H1 (cell line): Measurements from ENCODE around the gene TAF1B. TPM values are rescaled to one million over a fixed set of nuclear protein-coding genes. Genes with fewer than 3 reads are reported as not detected.

ENCODE experiments used
- CTCF ChIA-PET: fragments of 300-600 bp; sonication (Branson Sonifier 250); formaldehyde crosslinking; loops from one replicate; lab custom pipeline; 2021; ENCODE audit not compliant: partially characterized antibody; lab: Charles Lee
- POLR2A ChIA-PET: fragments of 300-600 bp; sonication (Branson Sonifier 250); formaldehyde crosslinking; loops from one replicate; lab custom pipeline; 2021; ENCODE audit warnings: inconsistent platforms; ENCODE audit not compliant: partially characterized antibody; lab: Charles Lee
- DNase-seq, 2 experiments: peaks; one replicate each; pipeline versions ENCODE4 v3.0.0 to v3.0.0-alpha.2; 2010 to 2022; ENCODE audit warnings: low spot score in 2 of 2, low read depth in 1 of 2, mixed read lengths in 1 of 2
- FAIRE-seq: peaks from 2 replicates; lab custom pipeline; 2011; peaks lifted over from hg19 to GRCh38; lab: Jason Lieb, UNC
- H2AFZ ChIP-seq: 2 replicates; pipeline ENCODE4 v1.8.1; 2012; ENCODE audit warnings: low read length, inconsistent platforms
- H2AK5ac ChIP-seq: 2 replicates; pipeline ENCODE4 v1.6.1; 2013; ENCODE audit warnings: low read depth, low read length
- H2BK120ac ChIP-seq: replicated peaks from 2 replicates; pipeline ENCODE3; 2013; ENCODE audit warnings: low read depth, low read length, inconsistent platforms
- H2BK12ac ChIP-seq: 2 replicates; pipeline ENCODE4 v1.6.1; 2013; ENCODE audit warnings: low read depth, low read length
- H2BK15ac ChIP-seq: 2 replicates; pipeline ENCODE4 v1.6.1; 2013; ENCODE audit warnings: low read length
- H2BK20ac ChIP-seq: 2 replicates; pipeline ENCODE4 v1.6.1; 2013; ENCODE audit warnings: low read length
- H2BK5ac ChIP-seq: 2 replicates; pipeline ENCODE4 v1.6.1; 2013; ENCODE audit warnings: low read depth, low read length
- H3K14ac ChIP-seq: 2 replicates; pipeline ENCODE4 v1.6.1; 2013; ENCODE audit warnings: inconsistent platforms; ENCODE audit not compliant: insufficient read length
- H3K18ac ChIP-seq: 2 replicates; pipeline ENCODE4 v1.6.1; 2013; ENCODE audit warnings: low read length; ENCODE audit errors: extremely low read depth
- H3K23ac ChIP-seq: 2 replicates; pipeline ENCODE4 v1.6.1; 2013; ENCODE audit warnings: inconsistent platforms; ENCODE audit not compliant: insufficient read length
- H3K23me2 ChIP-seq: 2 replicates; pipeline ENCODE4 v1.6.1; 2013; ENCODE audit warnings: low read depth, low read length
- H3K27ac ChIP-seq: 2 replicates; pipeline ENCODE4 v1.6.1; 2011; ENCODE audit warnings: low read depth, low read length, inconsistent platforms
- H3K27me3 ChIP-seq, 4 experiments: replicated peaks in 1 of 4; 1 replicate in 1 of 4; 2 replicates in 3 of 4; pipeline versions ENCODE4 v1.6.1 to v1.8.1; 2011 to 2013; ENCODE audit warnings: low read length in 3 of 4, mild to moderate bottlenecking in 3 of 4, inconsistent platforms in 2 of 4, mixed read lengths in 2 of 4, moderate library complexity in 1 of 4; ENCODE audit not compliant: control insufficient read depth in 3 of 4, insufficient read depth in 3 of 4; ENCODE audit errors: extremely low read depth in 1 of 4
- H3K36me3 ChIP-seq, 4 experiments: 2 replicates each; pipeline versions ENCODE4 v1.6.1 to v1.8.1; 2011 to 2013; ENCODE audit warnings: mild to moderate bottlenecking in 4 of 4, low read length in 3 of 4, moderate library complexity in 2 of 4, control low read depth in 1 of 4, inconsistent platforms in 1 of 4; ENCODE audit not compliant: insufficient read depth in 4 of 4, control insufficient read depth in 2 of 4
- H3K4ac ChIP-seq: replicated peaks from 2 replicates; pipeline ENCODE3; 2013; ENCODE audit warnings: low read length, low read depth, mixed read lengths, inconsistent platforms; ENCODE audit not compliant: insufficient read length
- H3K4me1 ChIP-seq, 4 experiments: replicated peaks in 1 of 4; 1 replicate in 1 of 4; 2 replicates in 3 of 4; pipeline versions ENCODE4 v1.6.1 to v1.8.1; 2011 to 2013; ENCODE audit warnings: low read length in 3 of 4, inconsistent platforms in 2 of 4, mixed read lengths in 1 of 4; ENCODE audit not compliant: insufficient read depth in 4 of 4, control insufficient read depth in 3 of 4
- H3K4me2 ChIP-seq, 2 experiments: 2 replicates each; pipeline versions ENCODE4 v1.6.1 to v1.8.1; 2011 to 2013; ENCODE audit warnings: low read depth in 2 of 2, low read length in 2 of 2, control low read depth in 1 of 2, inconsistent platforms in 1 of 2, mild to moderate bottlenecking in 1 of 2; ENCODE audit not compliant: insufficient read depth in 1 of 2
- H3K4me3 ChIP-seq, 4 experiments: fragments of 200-600, 300-600 bp in 1 of 4; sonication (generic), shearing (Covaris generic), sonication (Bioruptor Twin) in 1 of 4; 2 replicates each; pipeline versions ENCODE4 v1.5.1 to v1.8.1; 2011 to 2016; ENCODE audit warnings: low read length in 4 of 4, low read depth in 3 of 4, control low read depth in 2 of 4, inconsistent platforms in 2 of 4, mild to moderate bottlenecking in 2 of 4, mixed read lengths in 1 of 4, moderate library complexity in 1 of 4; ENCODE audit not compliant: insufficient read depth in 2 of 4; ENCODE audit errors: extremely low read depth in 1 of 4
- H3K56ac ChIP-seq: replicated peaks from 2 replicates; pipeline ENCODE3; 2013; ENCODE audit warnings: low read depth, mild to moderate bottlenecking, mixed read lengths, low read length, inconsistent platforms; ENCODE audit not compliant: insufficient read length
- H3K79me1 ChIP-seq: 2 replicates; pipeline ENCODE4 v1.6.1; 2013; ENCODE audit warnings: low read depth, low read length, control low read depth
- H3K79me2 ChIP-seq, 2 experiments: 2 replicates each; pipeline versions ENCODE4 v1.6.1 to v1.8.1; 2012 to 2013; ENCODE audit warnings: low read length in 2 of 2, mild to moderate bottlenecking in 2 of 2, inconsistent platforms in 1 of 2; ENCODE audit not compliant: insufficient read depth in 2 of 2, control insufficient read depth in 1 of 2
- H3K9ac ChIP-seq, 4 experiments: replicated peaks in 1 of 4; 1 replicate in 1 of 4; 2 replicates in 3 of 4; pipeline versions ENCODE4 v1.6.1 to v1.8.1; 2011 to 2013; ENCODE audit warnings: low read depth in 3 of 4, low read length in 3 of 4, control low read depth in 2 of 4, mild to moderate bottlenecking in 2 of 4, moderate library complexity in 2 of 4, inconsistent platforms in 1 of 4; ENCODE audit errors: extremely low read depth in 1 of 4
- H3K9me3 ChIP-seq, 2 experiments: 2 replicates each; pipeline versions ENCODE4 v1.6.1 to v1.8.1; 2012 to 2013; ENCODE audit warnings: mild to moderate bottlenecking in 2 of 2, moderate library complexity in 2 of 2, control low read depth in 1 of 2, inconsistent platforms in 1 of 2, low read depth in 1 of 2, low read length in 1 of 2, mixed read lengths in 1 of 2; ENCODE audit not compliant: insufficient read depth in 2 of 2
- H4K20me1 ChIP-seq, 2 experiments: replicated peaks in 1 of 2; 2 replicates each; pipeline versions ENCODE3 to v1.8.1; 2011 to 2013; ENCODE audit warnings: inconsistent platforms in 2 of 2, low read length in 2 of 2, mild to moderate bottlenecking in 1 of 2; ENCODE audit not compliant: insufficient read depth in 2 of 2, control insufficient read depth in 1 of 2
- H4K5ac ChIP-seq: 2 replicates; pipeline ENCODE4 v1.6.1; 2013; ENCODE audit warnings: low read length, low read depth, mixed read lengths, inconsistent platforms; ENCODE audit not compliant: insufficient read length
- H4K8ac ChIP-seq: 2 replicates; pipeline ENCODE4 v1.8.0; 2013; ENCODE audit warnings: mild to moderate bottlenecking, moderate library complexity, low read length, inconsistent platforms; ENCODE audit not compliant: insufficient read depth; ENCODE audit errors: extremely low read depth
- H4K91ac ChIP-seq: replicated peaks from 2 replicates; pipeline ENCODE3; 2013; ENCODE audit warnings: low read length, mixed read lengths, inconsistent platforms; ENCODE audit not compliant: insufficient read length
- BRCA1 ChIP-seq: IDR thresholded peaks from 2 replicates; pipeline ENCODE4 v1.6.1; 2012; ENCODE audit warnings: low read depth, low read length, improper control_type of control experiment
- CEBPB ChIP-seq: IDR thresholded peaks from 2 replicates; pipeline ENCODE4 v1.6.1; 2012; ENCODE audit warnings: low read depth, low read length
- EP300 ChIP-seq, 2 experiments: IDR thresholded peaks; 1 replicate in 1 of 2; 2 replicates in 1 of 2; pipeline ENCODE4 v1.6.1; 2011 to 2012; ENCODE audit warnings: low read depth in 2 of 2, low read length in 2 of 2, mild to moderate bottlenecking in 2 of 2, borderline replicate concordance in 1 of 2, inconsistent platforms in 1 of 2, moderate library complexity in 1 of 2
- HDAC2 ChIP-seq, 2 experiments: fragments of 300-600 bp in 1 of 2; sonication (generic) in 1 of 2; IDR thresholded peaks; 2 replicates each; pipeline ENCODE4 v1.6.1; 2011 to 2012; ENCODE audit warnings: low read depth in 2 of 2, low read length in 2 of 2, mild to moderate bottlenecking in 2 of 2, moderate library complexity in 2 of 2, borderline replicate concordance in 1 of 2, inconsistent platforms in 1 of 2
- SP1 ChIP-seq: IDR thresholded peaks from 2 replicates; pipeline ENCODE4 v1.6.1; 2011; ENCODE audit warnings: low read depth, low read length
- WGBS, 2 experiments: shearing (Covaris generic) in 1 of 2; methylation state at CpG; one replicate each; pipeline versions ENCODE4 v1.1.6 to v1.1.7; 2013 to 2015; ENCODE audit warnings: low lambda C conversion rate in 2 of 2, mixed read lengths in 2 of 2, inconsistent platforms in 1 of 2, low coverage in 1 of 2, missing lambda C conversion rate in 1 of 2; ENCODE audit not compliant: insufficient replicate concordance in 2 of 2, insufficient coverage in 1 of 2, insufficient read length in 1 of 2; ENCODE audit errors: extremely low coverage in 1 of 2, missing lambda C conversion rate in 1 of 2; 5-methylcytosine and 5-hydroxymethylcytosine counted together
- polyA plus RNA-seq, 7 experiments: library from polyadenylated mRNA; depleted of rRNA in 3 of 7; stranded (reverse) in 5 of 7; unstranded in 2 of 7; fragments of >200 nt in 5 of 7; fragments of 200-250 nt in 2 of 7; gene quantifications; 1 replicate in 5 of 7; 2 replicates in 1 of 7; 4 replicates in 1 of 7; pipeline versions ENCODE4 v1.2.1 to v1.2.3, GENCODE V29; 2011 to 2013; ENCODE audit warnings: missing spikeins in 2 of 7, mixed read lengths in 2 of 7
- total RNA-seq: library from RNA; stranded (reverse); fragmentation: NEBNext Ultra II Directional; extraction: Animal tissue kit (Norgen Biotek cat#: 25700); gene quantifications from 2 replicates; pipeline ENCODE4 v1.2.1, GENCODE V29; 2021
- TF ChIP-seq, protein P1 (sequence below): IDR thresholded peaks from 2 replicates; pipeline ENCODE4 v1.6.1; 2011; ENCODE audit warnings: low read length, improper control_type of control experiment

TAF1B gene
- total and polyA plus RNA-seq, 2 of the 8 experiments (the other 6 are each of a cell fraction or from before 2014, with no cell fraction given) = 6.6 to 25.2 TPM

DNA sequence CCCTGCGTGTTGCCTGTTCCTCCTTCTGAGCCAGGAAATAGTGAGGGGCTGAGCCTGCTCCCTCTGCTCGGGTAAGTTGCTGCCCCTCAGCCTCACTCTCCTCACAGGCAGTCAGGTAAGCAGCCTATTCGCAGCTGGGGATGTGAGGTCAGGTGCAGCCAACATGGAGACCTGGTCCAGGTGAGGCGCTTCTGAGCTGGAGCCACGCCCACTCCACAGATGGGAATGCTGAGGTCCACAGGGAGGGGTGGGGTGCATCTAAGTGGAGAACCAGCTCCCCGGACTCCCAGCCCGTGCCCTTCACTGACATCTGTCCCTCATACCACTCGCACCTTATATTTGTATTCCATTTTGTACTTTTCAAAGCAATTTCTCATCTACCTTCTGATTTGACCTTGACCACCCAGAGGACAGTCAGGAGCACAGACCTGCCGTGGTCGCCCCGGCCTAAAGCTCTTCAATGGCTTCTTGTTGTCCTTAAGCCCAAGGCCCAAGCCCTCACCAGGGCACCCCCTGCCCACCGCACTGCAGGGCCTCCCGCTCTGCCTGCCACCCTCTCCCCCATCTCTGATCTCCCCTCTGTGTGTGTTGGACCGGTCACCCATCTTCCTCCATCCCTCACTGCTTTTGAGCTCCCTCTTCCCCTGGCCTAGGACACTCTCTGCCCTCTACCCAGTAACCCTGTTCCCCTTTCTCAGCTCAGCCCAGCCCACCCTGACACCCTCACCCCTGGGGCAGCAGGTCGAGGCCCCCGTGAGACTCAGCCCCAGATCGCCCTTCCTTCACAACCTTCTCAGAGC, 49.2 kb upstream of the TAF1B start:
- Histone ChIP-seq H4K20me1 (no peaks in the 10 kb centered on the region), H4K91ac (no peak overlapping the region), H3K79me2 (no peaks in the 10 kb centered on the region), H3K14ac (no peak overlapping the region), H2BK20ac (no peak overlapping the region), H3K9ac (no peak overlapping the region), H2BK120ac (no peak overlapping the region), H3K27ac (no peak overlapping the region), H3K36me3 (no peaks in the 10 kb centered on the region; a peak in 1 of 8 replicates), H3K4me2 (no peak overlapping the region), H4K8ac (peak overlapping the region; percentile 28; the same call in 1 of the 2 replicates), H3K79me1 (no peaks in the 10 kb centered on the region), H3K23ac (no peak overlapping the region), H3K56ac (no peak overlapping the region), H3K4me3 (no peak overlapping the region), H2BK5ac (no peak overlapping the region), H3K9me3 (peaks cover 0 to 5% of the 10 kb centered on the region in 2 experiments; a peak in 1 of 4 replicates), H4K5ac (no peak overlapping the region), H3K27me3 (no peaks in the 10 kb centered on the region), H3K4me1 (peaks cover 0 to 4% (median under 1%) of the 10 kb centered on the region in 4 experiments; a peak in 3 of 7 replicates), H2BK15ac (no peak overlapping the region), H2BK12ac (no peak overlapping the region), H3K4ac (peak overlapping the region; percentile 53), H3K23me2 (no peaks in the 10 kb centered on the region), H2AFZ (no peak overlapping the region), H3K18ac (no peak overlapping the region; the same call in 1 of the 2 replicates), H2AK5ac (no peak overlapping the region)
- DNase-seq = no peak
- ChIA-PET POLR2A (interaction anchor here (1.1 kb wide), 1 partner anchor 225 kb away, joined by 3 read pairs; no protein-coding TSS in a partner anchor), CTCF (interaction anchor here (0.7 to 13.3 kb wide), 8 partner anchors 12 to 255 kb away, joined by 3 to 118 read pairs (median 5); no protein-coding TSS in a partner anchor)
- FAIRE-seq = no peak
- no peak for TF ChIP-seq SP1
- TF ChIP-seq BRCA1 = no peak
- no peak for TF ChIP-seq EP300 (IDR thresholded peaks at IDR 0.05; ENCODE audit: borderline replicate concordance in 1 of 2, low read depth in 2 of 2, low read length in 2 of 2)
- no peak for TF ChIP-seq CEBPB
- no peak for TF ChIP-seq HDAC2 (IDR thresholded peaks at IDR 0.05; ENCODE audit: borderline replicate concordance in 1 of 2, low read depth in 2 of 2, low read length in 2 of 2)
- TF ChIP-seq, protein P1, sequence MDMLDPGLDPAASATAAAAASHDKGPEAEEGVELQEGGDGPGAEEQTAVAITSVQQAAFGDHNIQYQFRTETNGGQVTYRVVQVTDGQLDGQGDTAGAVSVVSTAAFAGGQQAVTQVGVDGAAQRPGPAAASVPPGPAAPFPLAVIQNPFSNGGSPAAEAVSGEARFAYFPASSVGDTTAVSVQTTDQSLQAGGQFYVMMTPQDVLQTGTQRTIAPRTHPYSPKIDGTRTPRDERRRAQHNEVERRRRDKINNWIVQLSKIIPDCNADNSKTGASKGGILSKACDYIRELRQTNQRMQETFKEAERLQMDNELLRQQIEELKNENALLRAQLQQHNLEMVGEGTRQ = no peak
- WGBS, 2 experiments = 92% methylated on average over 16 of the region's 17 CpGs; no CpG with 5 or more reads in 1 of the 2 experiments
